Sigmoid colon (tissue), 4 donors: ENCODE results near the gene ELP2.

Experiments
- CTCF ChIP-seq, 4 experiments: fragments of 450-650 bp in 3 of 4; fragments of 200-600 bp in 1 of 4; IDR thresholded peaks; one replicate each; pipeline ENCODE4 v1.5.1; 2016 to 2019; ENCODE audit warnings: antibody characterized with exemption in 4 of 4, mild to moderate bottlenecking in 3 of 4, moderate library complexity in 2 of 4
- EP300 ChIP-seq, 4 donors: sonication (generic); formaldehyde crosslinking; IDR thresholded peaks; one replicate each; pipeline ENCODE4 v1.6.1; 2017; ENCODE audit warnings: antibody characterized with exemption in 4 of 4
- POLR2A ChIP-seq, 2 donors: fragments of 450-650 bp; IDR thresholded peaks; one replicate each; pipeline ENCODE4 v1.6.1; 2016; ENCODE audit warnings: antibody characterized with exemption in 2 of 2, mild to moderate bottlenecking in 2 of 2, moderate library complexity in 2 of 2
- POLR2AphosphoS5 ChIP-seq, 4 donors: sonication (generic); formaldehyde crosslinking; IDR thresholded peaks; one replicate each; pipeline ENCODE4 v1.6.1; 2017; ENCODE audit warnings: antibody characterized with exemption in 4 of 4

- TF ChIP-seq CTCF (IDR thresholded peaks at IDR 0.05): no peak
- no peak for TF ChIP-seq POLR2A (IDR thresholded peaks at IDR 0.05)
- TF ChIP-seq POLR2AphosphoS5 (IDR thresholded peaks at IDR 0.05): no peak
- no peak for TF ChIP-seq EP300 (IDR thresholded peaks at IDR 0.05)
These were observed 536 bp downstream of the ELP2 start for GRCh38 chr18:36130039-36130831.
